Daoy (cell line): ENCODE data around the gene NPIPB8. TPM values are rescaled to one million over a fixed set of nuclear protein-coding genes. Genes with fewer than 3 reads are reported as not detected.
"Not testable (repeated sequence)": the region's sequence is repeated elsewhere in the genome, so short reads cannot be mapped to it uniquely, and the experiment has no call there.

Source experiments
- DNase-seq: peaks from one replicate; pipeline ENCODE4 v3.0.0-alpha.2; 2015; ENCODE audit warnings: low read depth
- total RNA-seq: library from RNA; depleted of rRNA; stranded (reverse); fragments of >200 nt; shearing (Covaris generic); gene quantifications from 2 replicates; pipeline ENCODE4 v1.2.3, GENCODE V29; 2014; rRNA removed

Gene NPIPB8
- total RNA-seq, 1 experiment from 2014 or later: not detected

GRCh38 chr16:28636093-28636823 is 1.6 kb upstream of the NPIPB8 start:
- DNase-seq: peak; percentile 67

- not testable (repeated sequence) for DNase-seq
Observed at GRCh38 chr16:28638359-28638758, 494 bp downstream of the NPIPB8 start.

GRCh38 chr16:28639959-28640358 is 2.1 kb downstream of the NPIPB8 start:
- not testable (repeated sequence) for DNase-seq

- not testable (repeated sequence) for DNase-seq
Observed at GRCh38 chr16:28666264-28666663, 28.4 kb downstream of the NPIPB8 start.

- not testable (repeated sequence) for DNase-seq
Observed at GRCh38 chr16:28667480-28667879, 29.6 kb downstream of the NPIPB8 start.

GRCh38 chr16:28668199-28668598 is 30.3 kb downstream of the NPIPB8 start:
- DNase-seq: not testable (repeated sequence)

GRCh38 chr16:28688327-28688952 is 50.6 kb downstream of the NPIPB8 start:
- DNase-seq: not testable (repeated sequence)

- not testable (repeated sequence) for DNase-seq
Observed at GRCh38 chr16:28689425-28689824, 51.6 kb downstream of the NPIPB8 start.

- not testable (repeated sequence) for DNase-seq
Observed at GRCh38 chr16:28691722-28692121, 53.9 kb downstream of the NPIPB8 start.

GRCh38 chr16:28693257-28693950 is 55.5 kb downstream of the NPIPB8 start:
- DNase-seq: not testable (repeated sequence)

- not testable (repeated sequence) for DNase-seq
Observed at GRCh38 chr16:28699792-28700191, 61.9 kb downstream of the NPIPB8 start.

- DNase-seq: peak; percentile 0
Observed at GRCh38 chr16:28700349-28700748, 62.5 kb downstream of the NPIPB8 start.

- DNase-seq: not testable (repeated sequence)
Observed at GRCh38 chr16:28701384-28701783, 63.5 kb downstream of the NPIPB8 start.

- not testable (repeated sequence) for DNase-seq
Observed at GRCh38 chr16:28704246-28704645, 66.4 kb downstream of the NPIPB8 start.

Other genes starting within 250 kb of the NPIPB8 start
- 87.0 and 95.5 TPM in 2 replicates for gene EIF3CL, start 234.2 kb upstream of the NPIPB8 start, total RNA-seq
- gene NPIPB7, start 165.7 kb upstream of the NPIPB8 start, total RNA-seq: not detected in 2 replicates
- 4.7 and 7.4 TPM in 2 replicates for gene CLN3, start 146.0 kb upstream of the NPIPB8 start, total RNA-seq
- gene APOBR, start 143.4 kb upstream of the NPIPB8 start, total RNA-seq: 0.06 TPM in 1 of 2 replicates, not detected in the other
- gene IL27, start 131.2 kb upstream of the NPIPB8 start, total RNA-seq: not detected in 2 replicates
- 1.5 and 19.5 TPM in 2 replicates for gene NUPR1, start 99.1 kb upstream of the NPIPB8 start, total RNA-seq
- gene SGF29, start 84.1 kb upstream of the NPIPB8 start, total RNA-seq: 24.3 and 27.8 TPM in 2 replicates
- gene SULT1A2, start 41.0 kb upstream of the NPIPB8 start, total RNA-seq: not detected in 2 replicates
- gene SULT1A1, start 28.0 kb upstream of the NPIPB8 start, total RNA-seq: 2.4 and 4.1 TPM in 2 replicates
- gene EIF3C, start 73.4 kb downstream of the NPIPB8 start, total RNA-seq: 50.5 and 102 TPM in 2 replicates
- not detected in 2 replicates for gene NPIPB9, start 113.7 kb downstream of the NPIPB8 start, total RNA-seq
- gene ATXN2L, start 184.9 kb downstream of the NPIPB8 start, total RNA-seq: 25.4 and 30.5 TPM in 2 replicates
- gene TUFM, start 208.3 kb downstream of the NPIPB8 start, total RNA-seq: 157 and 180 TPM in 2 replicates
- 10.7 and 19.4 TPM in 2 replicates for gene SH2B1, start 225.8 kb downstream of the NPIPB8 start, total RNA-seq
- 0.48 TPM in 1 of 2 replicates, not detected in the other for gene ATP2A1, start 240.4 kb downstream of the NPIPB8 start, total RNA-seq